Erythroblast (primary cell): ENCODE measurements around the gene ACADVL.

ENCODE experiments used
- DNase-seq, 2 experiments: peaks; one replicate each; lab custom pipeline; 2025; lab: John Stamatoyannopoulos, UW
- GATA1 ChIP-seq: IDR thresholded peaks from 2 replicates; pipeline ENCODE4 v1.6.1; 2011; ENCODE audit warnings: low read depth, mild to moderate bottlenecking, control low read depth, low read length, moderate library complexity
- POLR2A ChIP-seq: IDR thresholded peaks from 2 replicates; pipeline ENCODE4 v1.6.1; 2011; ENCODE audit warnings: mild to moderate bottlenecking, low read length

Gene ACADVL

GRCh38 chr17:7204336-7204735 lies 15.4 kb upstream of the ACADVL start:
- no peak for DNase-seq
- TF ChIP-seq POLR2A: no peak
- TF ChIP-seq GATA1: no peak

GRCh38 chr17:7204828-7205461 lies 14.8 kb upstream of the ACADVL start:
- no peak for TF ChIP-seq POLR2A
- TF ChIP-seq GATA1: no peak
- DNase-seq: peak; percentile 78 to 79

GRCh38 chr17:7205561-7205960 lies 14.2 kb upstream of the ACADVL start:
- no peak for TF ChIP-seq POLR2A
- TF ChIP-seq GATA1: no peak
- no peak for DNase-seq

- TF ChIP-seq GATA1: no peak
- TF ChIP-seq POLR2A: no peak
- DNase-seq: no peak
Observed at GRCh38 chr17:7207120-7208001, 12.4 kb upstream of the ACADVL start.

GRCh38 chr17:7208027-7208571 lies 11.6 kb upstream of the ACADVL start:
- no peak for TF ChIP-seq POLR2A
- TF ChIP-seq GATA1: no peak
- no peak for DNase-seq

- DNase-seq: no peak
- TF ChIP-seq GATA1: no peak
- no peak for TF ChIP-seq POLR2A
Observed at GRCh38 chr17:7208754-7209460, 10.8 kb upstream of the ACADVL start.

GRCh38 chr17:7211491-7212273 lies 8.1 kb upstream of the ACADVL start:
- DNase-seq: no peak
- TF ChIP-seq POLR2A (no peak), GATA1 (no peak)

- TF ChIP-seq POLR2A: no peak
- TF ChIP-seq GATA1: no peak
- DNase-seq: peak; percentile 87 to 89
Observed at GRCh38 chr17:7213895-7214299, 5.8 kb upstream of the ACADVL start.

- TF ChIP-seq POLR2A: no peak
- no peak for TF ChIP-seq GATA1
- peak; percentile 96 to 97 for DNase-seq
Observed at GRCh38 chr17:7214300-7215135, 5.2 kb upstream of the ACADVL start.

- DNase-seq: no peak
- TF ChIP-seq GATA1: no peak
- no peak for TF ChIP-seq POLR2A
Observed at GRCh38 chr17:7215136-7215638, 4.6 kb upstream of the ACADVL start.

GRCh38 chr17:7215652-7216180 lies 4.0 kb upstream of the ACADVL start:
- DNase-seq: no peak
- no peak for TF ChIP-seq GATA1
- no peak for TF ChIP-seq POLR2A
